A549 (cell line): Measurements from ENCODE around the gene BABAM2. TPM values are rescaled to one million over a fixed set of nuclear protein-coding genes. Genes with fewer than 3 reads are reported as not detected.

Experiments used
- ATAC-seq, 2 experiments: fragments of 200-7000 bp in 1 of 2; fragments of >200 bp in 1 of 2; cut with Nextera tagmentation in 1 of 2; cut with Tn5 transposase in 1 of 2; 3 replicates each; pipeline versions ENCODE4 v1.8.0 to v1.9.1; 2018 to 2020; ENCODE audit warnings: mild to moderate bottlenecking in 1 of 2, moderate library complexity in 1 of 2
- CTCF ChIA-PET: fragments of 300-600 bp; sonication (Branson Sonifier 250); formaldehyde crosslinking; extraction: SDS; loops from one replicate; lab custom pipeline; 2021; ENCODE audit warnings: antibody characterized with exemption, inconsistent platforms; lab: Yijun Ruan, JAX
- POLR2A ChIA-PET: fragments of 350-600 bp; formaldehyde crosslinking; extraction: SDS; loops from one replicate; lab custom pipeline; 2021; ENCODE audit warnings: antibody characterized with exemption, inconsistent platforms; lab: Yijun Ruan, JAX
- DNase-seq, 2 experiments: peaks; one replicate each; pipeline versions ENCODE4 v3.0.0 to v3.0.0-alpha.2; 2011 to 2016; ENCODE audit warnings: low read depth in 1 of 2, low spot score in 1 of 2
- FAIRE-seq: peaks from 2 replicates; lab custom pipeline; 2011; peaks lifted over from hg19 to GRCh38; lab: Jason Lieb, UNC
- H3K27ac ChIP-seq, 2 experiments: fragments of >200 bp; sonication (Bioruptor Twin); formaldehyde crosslinking; 3 replicates each; pipeline ENCODE4 v1.5.1; 2016 to 2017
- H3K4me1 ChIP-seq: fragments of >200 bp; sonication (Bioruptor Twin); formaldehyde crosslinking; 3 replicates; pipeline ENCODE4 v1.6.1; 2016
- H3K4me2 ChIP-seq: fragments of >200 bp; sonication (Bioruptor Twin); formaldehyde crosslinking; 3 replicates; pipeline ENCODE4 v1.6.1; 2016
- H3K4me3 ChIP-seq: fragments of >200 bp; sonication (Bioruptor Twin); formaldehyde crosslinking; 3 replicates; pipeline ENCODE4 v1.5.1; 2016
- H3K9me3 ChIP-seq: fragments of >200 bp; sonication (Bioruptor Twin); formaldehyde crosslinking; 3 replicates; pipeline ENCODE4 v1.6.1; 2016
- BHLHE40 ChIP-seq: IDR thresholded peaks from 2 replicates; pipeline ENCODE4 v1.6.1; 2012; ENCODE audit warnings: low read depth, low read length, inconsistent platforms
- CHD2 ChIP-seq: fragments of 150-350 bp; IDR thresholded peaks from 2 replicates; pipeline ENCODE4 v1.6.1; 2014; ENCODE audit warnings: low read length; ENCODE audit not compliant: partially characterized antibody
- EP300 ChIP-seq, 2 experiments: fragments of >200 bp; sonication (Bioruptor Twin); formaldehyde crosslinking; IDR thresholded peaks; 2 replicates in 1 of 2; 3 replicates in 1 of 2; pipeline ENCODE4 v1.6.1; 2016 to 2017
- ESRRA ChIP-seq: fragments of 150-350 bp; IDR thresholded peaks from 2 replicates; pipeline ENCODE4 v1.6.1; 2014; ENCODE audit warnings: mild to moderate bottlenecking, low read length, borderline replicate concordance
- FOSL2 ChIP-seq, 2 experiments: fragments of 450-650 bp in 1 of 2; fragments of >200 bp in 1 of 2; sonication (Bioruptor Twin) in 1 of 2; formaldehyde crosslinking; IDR thresholded peaks; 2 replicates each; pipeline versions ENCODE4 v1.5.0 to v1.6.1; 2016 to 2020; ENCODE audit warnings: mild to moderate bottlenecking in 1 of 2, moderate library complexity in 1 of 2
- HDAC2 ChIP-seq: fragments of 200-600 bp; sonication (generic); IDR thresholded peaks from 2 replicates; pipeline ENCODE4 v1.6.1; 2016
- HOXA7 ChIP-seq: fragments of 250-450 bp; sonication (Bioruptor Pico); IDR thresholded peaks from 2 replicates; pipeline ENCODE4 v1.5.0; 2020; ENCODE audit warnings: mild to moderate bottlenecking, moderate library complexity
- HOXB13 ChIP-seq: fragments of 250-450 bp; sonication (Bioruptor Pico); IDR thresholded peaks from 2 replicates; pipeline ENCODE4 v1.5.0; 2020; ENCODE audit warnings: low read depth, mild to moderate bottlenecking, moderate library complexity
- JUN ChIP-seq, 2 experiments: fragments of >200 bp; sonication (Bioruptor Twin); formaldehyde crosslinking; IDR thresholded peaks; 2 replicates in 1 of 2; 3 replicates in 1 of 2; pipeline ENCODE4 v1.6.1; 2016 to 2017
- JUNB ChIP-seq: fragments of >200 bp; sonication (Bioruptor Twin); formaldehyde crosslinking; IDR thresholded peaks from 2 replicates; pipeline ENCODE4 v1.6.1; 2016
- KDM1A ChIP-seq: fragments of 200-600 bp; sonication (generic); IDR thresholded peaks from 2 replicates; pipeline ENCODE4 v1.6.1; 2016; ENCODE audit warnings: low read depth, mild to moderate bottlenecking
- MAFK ChIP-seq: fragments of 450-650 bp; IDR thresholded peaks from 2 replicates; pipeline ENCODE4 v1.6.1; 2014; ENCODE audit not compliant: partially characterized antibody
- MAZ ChIP-seq: fragments of 150-350 bp; IDR thresholded peaks from 2 replicates; pipeline ENCODE4 v1.6.1; 2014; ENCODE audit warnings: antibody characterized with exemption, low read depth, low read length, borderline replicate concordance
- NFE2L2 ChIP-seq: fragments of 150-350 bp; conservative IDR thresholded peaks from 2 replicates; pipeline ENCODE4 v1.6.1; 2014; ENCODE audit warnings: low read length
- NPAS2 ChIP-seq: fragments of 250-450 bp; sonication (Bioruptor Pico); IDR thresholded peaks from 2 replicates; pipeline ENCODE4 v1.8.0; 2022; ENCODE audit warnings: mild to moderate bottlenecking, moderate library complexity, borderline replicate concordance
- NR3C1 ChIP-seq: fragments of >200 bp; sonication (Bioruptor Twin); formaldehyde crosslinking; IDR thresholded peaks from 3 replicates; pipeline ENCODE4 v1.6.1; 2017
- POLR2A ChIP-seq: IDR thresholded peaks from 2 replicates; pipeline ENCODE4 v1.6.1; 2012; ENCODE audit warnings: mild to moderate bottlenecking, low read length
- RARB ChIP-seq: fragments of 250-450 bp; sonication (Bioruptor Pico); IDR thresholded peaks from 2 replicates; pipeline ENCODE4 v1.8.0; 2021; ENCODE audit warnings: mild to moderate bottlenecking, moderate library complexity
- RCOR1 ChIP-seq: fragments of 150-350 bp; IDR thresholded peaks from 2 replicates; pipeline ENCODE4 v1.6.1; 2014; ENCODE audit warnings: antibody characterized with exemption, low read length, low read depth
- RFX5 ChIP-seq: fragments of 450-650 bp; IDR thresholded peaks from 2 replicates; pipeline ENCODE4 v1.7.1; 2014; ENCODE audit warnings: antibody characterized with exemption, mild to moderate bottlenecking, moderate library complexity
- SMC3 ChIP-seq: fragments of >200 bp; sonication (Bioruptor Twin); formaldehyde crosslinking; IDR thresholded peaks from 3 replicates; pipeline ENCODE4 v1.6.1; 2018; ENCODE audit warnings: inconsistent platforms
- SREBF2 ChIP-seq: fragments of 450-650 bp; IDR thresholded peaks from 2 replicates; pipeline ENCODE4 v1.6.1; 2014; ENCODE audit warnings: mild to moderate bottlenecking, moderate library complexity
- TP53 ChIP-seq: fragments of 250-450 bp; sonication (Bioruptor Pico); IDR thresholded peaks from 2 replicates; pipeline ENCODE4 v1.5.0; 2021; ENCODE audit warnings: mild to moderate bottlenecking, moderate library complexity
- ZC3H11A ChIP-seq: fragments of 450-650 bp; IDR thresholded peaks from 2 replicates; pipeline ENCODE4 v1.6.1; 2014; ENCODE audit warnings: antibody characterized with exemption, mild to moderate bottlenecking
- ZNF302 ChIP-seq: fragments of 250-450 bp; sonication (Bioruptor Pico); IDR thresholded peaks from 2 replicates; pipeline ENCODE4 v1.9.0; 2021; ENCODE audit warnings: inconsistent platforms, mild to moderate bottlenecking, moderate library complexity
- WGBS: methylation state at CpG from one replicate; pipeline ENCODE4 v1.1.6; 2017; ENCODE audit errors: missing lambda C conversion rate; 5-methylcytosine and 5-hydroxymethylcytosine counted together
- polyA plus RNA-seq, 4 experiments: library from polyadenylated mRNA; depleted of rRNA in 3 of 4; stranded (reverse); fragments of >200 nt; fragmentation: RNase III in 1 of 4; extraction: RNeasy Plus Mini Kit Qiagen cat#74134 plus additional on column Dnase treatment in 1 of 4; gene quantifications; 2 replicates in 3 of 4; 3 replicates in 1 of 4; pipeline ENCODE4 v1.2.3, GENCODE V29; 2011 to 2017
- TF ChIP-seq, protein P1 (sequence below): fragments of 250-450 bp; sonication (Bioruptor Pico); IDR thresholded peaks from 2 replicates; pipeline ENCODE4 v1.5.0; 2021; ENCODE audit warnings: mild to moderate bottlenecking, moderate library complexity, borderline replicate concordance
- TF ChIP-seq, protein P2 (sequence below): IDR thresholded peaks from 2 replicates; pipeline ENCODE4 v1.6.1; 2012; ENCODE audit warnings: low read depth, borderline replicate concordance
- TF ChIP-seq, protein P3 (sequence below): fragments of >200 bp; sonication (Bioruptor Twin); formaldehyde crosslinking; IDR thresholded peaks from 2 replicates; pipeline ENCODE4 v1.6.1; 2016
- TF ChIP-seq, protein P4 (sequence below): IDR thresholded peaks from 2 replicates; pipeline ENCODE4 v1.6.1; 2012
- TF ChIP-seq, protein P5 (sequence below): fragments of >200 bp; sonication (Bioruptor Twin); formaldehyde crosslinking; IDR thresholded peaks from 3 replicates; pipeline ENCODE4 v1.5.1; 2016

BABAM2 gene
- polyA plus RNA-seq, 2 of the 4 experiments (the other 2 are of a cell fraction): 53.7 to 78.4 TPM

DNA sequence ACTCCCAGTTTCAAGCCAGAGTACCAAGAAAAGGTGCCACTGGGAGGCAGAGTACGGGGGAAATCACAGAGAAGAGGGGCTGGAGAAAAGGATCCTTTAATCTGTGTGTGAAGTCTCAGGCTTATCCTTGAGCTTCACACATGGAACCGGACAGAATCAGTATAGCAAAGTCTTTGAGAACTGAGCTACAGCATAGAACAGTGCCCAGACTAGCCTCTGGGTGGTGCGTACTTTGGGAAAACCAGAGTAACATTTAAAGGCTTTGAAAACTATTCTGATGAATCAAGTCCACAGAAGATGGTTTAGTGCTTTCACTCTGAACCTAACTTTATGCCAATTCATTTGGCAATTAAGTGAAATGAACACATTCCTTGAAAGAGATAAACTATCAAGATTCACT, 83.1 kb downstream of the BABAM2 start (continued):
- TF ChIP-seq, protein P1, sequence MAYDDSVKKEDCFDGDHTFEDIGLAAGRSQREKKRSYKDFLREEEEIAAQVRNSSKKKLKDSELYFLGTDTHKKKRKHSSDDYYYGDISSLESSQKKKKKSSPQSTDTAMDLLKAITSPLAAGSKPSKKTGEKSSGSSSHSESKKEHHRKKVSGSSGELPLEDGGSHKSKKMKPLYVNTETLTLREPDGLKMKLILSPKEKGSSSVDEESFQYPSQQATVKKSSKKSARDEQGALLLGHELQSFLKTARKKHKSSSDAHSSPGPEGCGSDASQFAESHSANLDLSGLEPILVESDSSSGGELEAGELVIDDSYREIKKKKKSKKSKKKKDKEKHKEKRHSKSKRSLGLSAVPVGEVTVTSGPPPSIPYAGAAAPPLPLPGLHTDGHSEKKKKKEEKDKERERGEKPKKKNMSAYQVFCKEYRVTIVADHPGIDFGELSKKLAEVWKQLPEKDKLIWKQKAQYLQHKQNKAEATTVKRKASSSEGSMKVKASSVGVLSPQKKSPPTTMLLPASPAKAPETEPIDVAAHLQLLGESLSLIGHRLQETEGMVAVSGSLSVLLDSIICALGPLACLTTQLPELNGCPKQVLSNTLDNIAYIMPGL (CRISPR knock-in tag): no peak
- TF ChIP-seq HDAC2 (no peak), NFE2L2 (no peak), FOSL2 (IDR thresholded peaks at IDR 0.05) (no peak), FOSL2 (CRISPR knock-in tag; IDR thresholded peaks at IDR 0.05) (no peak), SMC3 (peak; percentile 46; the same call in 2 of the 3 replicates), HOXA7 (CRISPR knock-in tag) (no peak), RARB (CRISPR knock-in tag) (no peak), MAZ (no peak)

DNA sequence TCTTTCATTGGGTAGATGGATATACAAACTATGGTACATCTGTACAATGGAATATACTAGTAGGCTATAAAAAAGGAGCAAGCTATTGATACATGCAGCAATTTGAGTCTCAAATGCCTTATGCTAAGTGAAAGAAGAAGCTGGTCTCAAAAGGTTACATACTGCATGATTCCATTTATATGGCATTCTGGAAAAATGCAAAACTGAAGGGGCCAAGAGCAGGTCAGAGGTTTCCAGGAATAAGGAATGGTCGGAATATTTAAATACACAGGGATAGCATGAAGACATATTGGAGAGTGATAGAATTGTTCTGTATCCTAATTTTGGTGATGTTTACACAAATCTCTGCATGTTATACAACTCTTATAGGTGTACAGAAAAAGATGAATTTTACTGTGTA, 85.8 kb downstream of the BABAM2 start:
- CTCF ChIA-PET: no interaction called here
- POLR2A ChIA-PET: no interaction called here
- H3K4me3 ChIP-seq: no peak overlapping the region
- DNase-seq (no peak), ATAC-seq (no peak), FAIRE-seq (peak; percentile 7)
- peaks cover 7% of the 10 kb centered on the region; the same call in 1 of the 3 replicates for H3K9me3 ChIP-seq
- WGBS: 93% methylated on average over 1 of the region's 1 CpG
- peak overlapping the region; percentile 62; the same call in 1 of the 3 replicates for H3K4me2 ChIP-seq
- H3K4me1 ChIP-seq: peaks cover 70% of the 10 kb centered on the region
- peak overlapping the region; percentile 81 to 87 for H3K27ac ChIP-seq
- TF ChIP-seq CHD2: no peak

DNA sequence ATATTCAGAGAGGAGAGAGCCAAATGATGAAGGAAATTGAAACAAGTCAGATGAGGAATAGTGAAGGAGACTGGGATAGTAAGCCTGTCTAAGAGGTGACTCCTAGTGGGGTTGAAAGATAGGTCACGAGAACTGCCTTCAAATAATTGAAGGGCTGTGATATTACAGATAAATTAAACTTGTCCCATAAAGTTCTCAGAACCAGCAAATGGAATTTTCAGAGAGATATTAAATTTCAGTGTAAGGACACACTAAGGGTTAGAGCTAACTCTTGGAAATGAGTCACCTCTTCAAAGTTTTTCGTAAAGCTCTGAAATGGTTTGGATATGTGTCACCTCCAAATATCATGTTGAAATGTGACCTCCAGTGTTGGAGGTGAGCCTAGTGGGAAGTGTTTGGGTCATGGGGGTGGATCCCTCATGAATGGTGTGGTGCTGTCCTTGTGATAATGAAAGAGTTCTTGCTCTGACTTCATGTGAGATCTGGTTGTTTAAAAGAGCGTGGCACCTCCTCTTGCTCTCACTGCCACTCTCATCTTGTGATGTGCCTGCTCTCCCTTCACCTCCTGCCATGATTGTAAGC, 87.3 kb downstream of the BABAM2 start:
- POLR2A ChIA-PET: interaction anchor here (0.5 to 1.4 kb wide), 5 partner anchors 16 to 414 kb away, joined by 3 to 7 read pairs (median 5); no protein-coding TSS in a partner anchor
- peaks cover 63% of the 10 kb centered on the region for H3K4me1 ChIP-seq
- ATAC-seq (peak; percentile 91), DNase-seq (peak in 1 of 2 experiments; percentile 91), FAIRE-seq (peak; percentile 100)
- CTCF ChIA-PET: interaction anchor here (0.8 to 1.4 kb wide), 8 partner anchors 13 to 419 kb away, joined by 3 to 7 read pairs (median 4); no protein-coding TSS in a partner anchor
- H3K9me3 ChIP-seq: peaks cover 7% of the 10 kb centered on the region; the same call in 1 of the 3 replicates
- WGBS: 16% methylated on average over 3 of the region's 3 CpGs
- H3K4me3 ChIP-seq: no peak overlapping the region
- peak overlapping the region; percentile 81 to 87 for H3K27ac ChIP-seq
- H3K4me2 ChIP-seq: peak overlapping the region; percentile 62
- TF ChIP-seq NFE2L2 (no peak), EP300 (IDR thresholded peaks at IDR 0.05) (peak; percentile 93 to 97), NPAS2 (CRISPR knock-in tag) (no peak), KDM1A (no peak), SMC3 (peak; percentile 74; the same call in 2 of the 3 replicates), NR3C1 (no peak), MAZ (no peak), HDAC2 (no peak), HOXB13 (CRISPR knock-in tag) (peak; percentile 61; the same call in 1 of the 2 replicates), ESRRA (peak; percentile 42; the same call in 1 of the 2 replicates), JUNB (peak; percentile 99), JUN (IDR thresholded peaks at IDR 0.05) (peak; percentile 95 to 97; a peak in 4 of 5 replicates), RCOR1 (no peak), MAFK (no peak), SREBF2 (no peak), RFX5 (no peak), ZC3H11A (no peak), HOXA7 (CRISPR knock-in tag) (no peak), TP53 (CRISPR knock-in tag) (no peak), POLR2A (no peak), BHLHE40 (no peak), ZNF302 (CRISPR knock-in tag) (no peak), RARB (CRISPR knock-in tag) (peak; percentile 71; the same call in 1 of the 2 replicates)
- TF ChIP-seq, protein P2, sequence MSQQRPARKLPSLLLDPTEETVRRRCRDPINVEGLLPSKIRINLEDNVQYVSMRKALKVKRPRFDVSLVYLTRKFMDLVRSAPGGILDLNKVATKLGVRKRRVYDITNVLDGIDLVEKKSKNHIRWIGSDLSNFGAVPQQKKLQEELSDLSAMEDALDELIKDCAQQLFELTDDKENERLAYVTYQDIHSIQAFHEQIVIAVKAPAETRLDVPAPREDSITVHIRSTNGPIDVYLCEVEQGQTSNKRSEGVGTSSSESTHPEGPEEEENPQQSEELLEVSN: no peak; the same call in 1 of the 2 replicates
- TF ChIP-seq, protein P3, sequence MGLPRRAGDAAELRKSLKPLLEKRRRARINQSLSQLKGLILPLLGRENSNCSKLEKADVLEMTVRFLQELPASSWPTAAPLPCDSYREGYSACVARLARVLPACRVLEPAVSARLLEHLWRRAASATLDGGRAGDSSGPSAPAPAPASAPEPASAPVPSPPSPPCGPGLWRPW: peak; percentile 87
- TF ChIP-seq, protein P4, sequence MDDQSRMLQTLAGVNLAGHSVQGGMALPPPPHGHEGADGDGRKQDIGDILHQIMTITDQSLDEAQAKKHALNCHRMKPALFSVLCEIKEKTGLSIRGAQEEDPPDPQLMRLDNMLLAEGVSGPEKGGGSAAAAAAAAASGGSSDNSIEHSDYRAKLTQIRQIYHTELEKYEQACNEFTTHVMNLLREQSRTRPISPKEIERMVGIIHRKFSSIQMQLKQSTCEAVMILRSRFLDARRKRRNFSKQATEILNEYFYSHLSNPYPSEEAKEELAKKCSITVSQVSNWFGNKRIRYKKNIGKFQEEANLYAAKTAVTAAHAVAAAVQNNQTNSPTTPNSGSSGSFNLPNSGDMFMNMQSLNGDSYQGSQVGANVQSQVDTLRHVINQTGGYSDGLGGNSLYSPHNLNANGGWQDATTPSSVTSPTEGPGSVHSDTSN: 0 out of 2 replicates have a peak, but pooled peaks have one; percentile 47
- TF ChIP-seq, protein P5, sequence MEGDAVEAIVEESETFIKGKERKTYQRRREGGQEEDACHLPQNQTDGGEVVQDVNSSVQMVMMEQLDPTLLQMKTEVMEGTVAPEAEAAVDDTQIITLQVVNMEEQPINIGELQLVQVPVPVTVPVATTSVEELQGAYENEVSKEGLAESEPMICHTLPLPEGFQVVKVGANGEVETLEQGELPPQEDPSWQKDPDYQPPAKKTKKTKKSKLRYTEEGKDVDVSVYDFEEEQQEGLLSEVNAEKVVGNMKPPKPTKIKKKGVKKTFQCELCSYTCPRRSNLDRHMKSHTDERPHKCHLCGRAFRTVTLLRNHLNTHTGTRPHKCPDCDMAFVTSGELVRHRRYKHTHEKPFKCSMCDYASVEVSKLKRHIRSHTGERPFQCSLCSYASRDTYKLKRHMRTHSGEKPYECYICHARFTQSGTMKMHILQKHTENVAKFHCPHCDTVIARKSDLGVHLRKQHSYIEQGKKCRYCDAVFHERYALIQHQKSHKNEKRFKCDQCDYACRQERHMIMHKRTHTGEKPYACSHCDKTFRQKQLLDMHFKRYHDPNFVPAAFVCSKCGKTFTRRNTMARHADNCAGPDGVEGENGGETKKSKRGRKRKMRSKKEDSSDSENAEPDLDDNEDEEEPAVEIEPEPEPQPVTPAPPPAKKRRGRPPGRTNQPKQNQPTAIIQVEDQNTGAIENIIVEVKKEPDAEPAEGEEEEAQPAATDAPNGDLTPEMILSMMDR: no peak
